IMR-90 (cell line): ENCODE results near the gene MYPOP. TPM values are rescaled to one million over a fixed set of nuclear protein-coding genes. Genes with fewer than 3 reads are reported as not detected.

Experiments used
- ATAC-seq: fragments of 200-7000 bp; cut with Tn5 transposase; 2 replicates; pipeline ENCODE4 v1.9.1; 2020; ENCODE audit warnings: low read depth, mild to moderate bottlenecking, moderate library complexity
- BruUV-seq: library from RNA; stranded (reverse); fragments of 400-500 nt; replicated peaks from 2 replicates; lab custom pipeline; 2021; lab: Mats Ljungman, UMichigan
- CTCF ChIA-PET: fragments of 300-600 bp; formaldehyde crosslinking; extraction: SDS; loops from one replicate; lab custom pipeline; 2021; ENCODE audit warnings: antibody characterized with exemption; lab: Yijun Ruan, JAX
- POLR2A ChIA-PET: fragments of 300-600 bp; sonication (Branson Sonifier 250); formaldehyde crosslinking; loops from one replicate; lab custom pipeline; 2022; ENCODE audit warnings: antibody characterized with exemption; ENCODE audit not compliant: unreplicated experiment; lab: Charles Lee
- DNase-seq: peaks from one replicate; pipeline ENCODE4 v3.0.0; 2013
- H2AFZ ChIP-seq: replicated peaks from 2 replicates; pipeline ENCODE3; 2013; ENCODE audit warnings: low read length, mild to moderate bottlenecking; ENCODE audit not compliant: poor library complexity
- H2AK5ac ChIP-seq: 2 replicates; pipeline ENCODE4 v1.6.1; 2013; ENCODE audit warnings: low read depth, low read length, inconsistent platforms
- H2AK9ac ChIP-seq: replicated peaks from 2 replicates; pipeline ENCODE3; 2013; ENCODE audit warnings: mild to moderate bottlenecking, low read depth, low read length, moderate library complexity; ENCODE audit not compliant: poor library complexity
- H2BK120ac ChIP-seq: 2 replicates; pipeline ENCODE4 v1.6.1; 2013; ENCODE audit warnings: low read depth, low read length, inconsistent platforms
- H2BK15ac ChIP-seq: 3 replicates; pipeline ENCODE4 v1.6.1; 2013; ENCODE audit warnings: low read depth, low read length, inconsistent platforms
- H2BK20ac ChIP-seq: 2 replicates; pipeline ENCODE4 v1.6.1; 2013; ENCODE audit warnings: low read depth, mild to moderate bottlenecking, inconsistent platforms, low read length, moderate library complexity
- H2BK5ac ChIP-seq: 2 replicates; pipeline ENCODE4 v1.6.1; 2013; ENCODE audit warnings: mild to moderate bottlenecking, low read depth, low read length, inconsistent platforms; ENCODE audit not compliant: poor library complexity, severe bottlenecking
- H3K14ac ChIP-seq: replicated peaks from 2 replicates; pipeline ENCODE4 v1.6.1; 2013; ENCODE audit warnings: low read depth, low read length, inconsistent platforms
- H3K18ac ChIP-seq: 2 replicates; pipeline ENCODE4 v1.6.1; 2013; ENCODE audit warnings: low read depth, low read length, control low read depth
- H3K23ac ChIP-seq: 2 replicates; pipeline ENCODE4 v1.6.1; 2013; ENCODE audit warnings: low read depth, low read length, inconsistent platforms
- H3K27ac ChIP-seq: 2 replicates; pipeline ENCODE4 v1.5.1; 2013; ENCODE audit warnings: mild to moderate bottlenecking, control low read depth, low read length; ENCODE audit not compliant: insufficient read depth
- H3K27me3 ChIP-seq: 2 replicates; pipeline ENCODE4 v1.6.1; 2013; ENCODE audit warnings: low read length; ENCODE audit not compliant: control insufficient read depth, insufficient read depth
- H3K36me3 ChIP-seq: 2 replicates; pipeline ENCODE4 v1.6.1; 2013; ENCODE audit warnings: low read length, mixed read lengths; ENCODE audit not compliant: control insufficient read depth, insufficient read depth
- H3K4ac ChIP-seq: 2 replicates; pipeline ENCODE4 v1.6.1; 2013; ENCODE audit warnings: low read depth, low read length, inconsistent platforms
- H3K4me1 ChIP-seq: 2 replicates; pipeline ENCODE4 v1.6.1; 2013; ENCODE audit warnings: low read length, mixed read lengths; ENCODE audit not compliant: control insufficient read depth, insufficient read depth
- H3K4me2 ChIP-seq: 2 replicates; pipeline ENCODE4 v1.6.1; 2013; ENCODE audit warnings: low read depth, mild to moderate bottlenecking, control low read depth, low read length, moderate library complexity
- H3K4me3 ChIP-seq: 2 replicates; pipeline ENCODE4 v1.5.1; 2013; ENCODE audit warnings: low read depth, mild to moderate bottlenecking, control low read depth, low read length, moderate library complexity; ENCODE audit not compliant: insufficient read depth
- H3K56ac ChIP-seq: 2 replicates; pipeline ENCODE4 v1.6.1; 2013; ENCODE audit warnings: low read length, inconsistent platforms; ENCODE audit not compliant: insufficient read depth; ENCODE audit errors: extremely low read depth
- H3K79me1 ChIP-seq, 2 experiments: 2 replicates each; pipeline ENCODE4 v1.6.1; 2013; ENCODE audit warnings: low read length in 2 of 2, inconsistent platforms in 1 of 2, low read depth in 1 of 2
- H3K9ac ChIP-seq: 2 replicates; pipeline ENCODE4 v1.6.1; 2013; ENCODE audit warnings: low read depth, low read length, control low read depth
- H3K9me1 ChIP-seq: 2 replicates; pipeline ENCODE4 v1.6.1; 2013; ENCODE audit warnings: low read length, inconsistent platforms; ENCODE audit not compliant: insufficient read depth
- H3K9me3 ChIP-seq: 2 replicates; pipeline ENCODE4 v1.6.1; 2013; ENCODE audit warnings: low read length; ENCODE audit not compliant: control insufficient read depth, insufficient read depth
- H4K20me1 ChIP-seq: 2 replicates; pipeline ENCODE4 v1.6.1; 2013; ENCODE audit warnings: low read length, inconsistent platforms; ENCODE audit not compliant: insufficient read depth
- H4K5ac ChIP-seq: 2 replicates; pipeline ENCODE4 v1.6.1; 2013; ENCODE audit warnings: mild to moderate bottlenecking, low read depth, low read length, control low read depth
- H4K8ac ChIP-seq, 2 experiments: 2 replicates each; pipeline ENCODE4 v1.6.1; 2013; ENCODE audit warnings: low read depth in 2 of 2, low read length in 2 of 2, control low read depth in 1 of 2, inconsistent platforms in 1 of 2
- H4K91ac ChIP-seq: 2 replicates; pipeline ENCODE4 v1.6.1; 2013; ENCODE audit warnings: low read depth, low read length, inconsistent platforms; ENCODE audit not compliant: insufficient read depth
- CTCF ChIP-seq: conservative IDR thresholded peaks from 2 replicates; pipeline ENCODE4 v1.5.1; 2012; ENCODE audit warnings: mild to moderate bottlenecking, low read depth, low read length, improper control_type of control experiment
- RFX5 ChIP-seq: IDR thresholded peaks from 2 replicates; pipeline ENCODE4 v1.8.0; 2012; ENCODE audit warnings: low read depth, mild to moderate bottlenecking, low read length, moderate library complexity
- SMC3 ChIP-seq: fragments of 150-350 bp; IDR thresholded peaks from 2 replicates; pipeline ENCODE4 v1.6.1; 2016; ENCODE audit warnings: low read depth, mild to moderate bottlenecking, antibody characterized with exemption, low read length, moderate library complexity
- WGBS, 2 experiments: methylation state at CpG; one replicate each; pipeline versions ENCODE4 v1.1.5 to v1.1.7; 2013; ENCODE audit warnings: missing lambda C conversion rate in 2 of 2; ENCODE audit not compliant: insufficient read length in 1 of 2; ENCODE audit errors: extremely low coverage in 2 of 2; 5-methylcytosine and 5-hydroxymethylcytosine counted together
- dilution Hi-C: fragments of 300-500 bp; cut with HindIII; formaldehyde crosslinking; loops from one replicate; pipeline ENCODE4 v1.14.3; 2018; ENCODE audit warnings: low sequenced_read_pairs; ENCODE audit not compliant: unreplicated experiment
- in situ Hi-C: fragments of 300-500 bp; cut with MboI; formaldehyde crosslinking; loops from 3 replicates; pipeline ENCODE4 v1.14.3; 2019; ENCODE audit warnings: low sequenced_read_pairs, inconsistent platforms, mixed read lengths
- intact Hi-C: fragments of 100-400 bp; cut with micrococcal nuclease; formaldehyde crosslinking; loops from 2 replicates; pipeline ENCODE4 v1.10.0; 2022
- polyA plus RNA-seq, 3 experiments: library from polyadenylated mRNA; depleted of rRNA; stranded (reverse); fragments of >200 nt; gene quantifications; 2 replicates each; pipeline ENCODE4 v1.2.3, GENCODE V29; 2012; ENCODE audit warnings: low replicate concordance in 1 of 3
- total RNA-seq: library from RNA; depleted of rRNA; stranded (reverse); fragments of >200 nt; gene quantifications from 2 replicates; pipeline ENCODE4 v1.2.3, GENCODE V29; 2012

The MYPOP gene
- total and polyA plus RNA-seq, 2 of the 4 experiments (the other 2 are of a cell fraction): 0.36 to 2.8 TPM

- no peak overlapping the region for H2BK20ac ChIP-seq
- H3K27ac ChIP-seq: no peak overlapping the region
- H2BK120ac ChIP-seq: no peak overlapping the region
- peaks cover 8 to 16% of the 10 kb centered on the region in 2 experiments for H3K79me1 ChIP-seq
- H4K8ac ChIP-seq: no peak overlapping the region
- H3K4me2 ChIP-seq: no peak overlapping the region
- H3K36me3 ChIP-seq: peaks cover 7% of the 10 kb centered on the region; the same call in 1 of the 2 replicates
- H3K9me3 ChIP-seq: no peaks in the 10 kb centered on the region
- no peak overlapping the region for H3K18ac ChIP-seq
- peaks cover 9% of the 10 kb centered on the region for H3K4me1 ChIP-seq
- no peak overlapping the region for H4K5ac ChIP-seq
- H3K4me3 ChIP-seq: no peak overlapping the region
- H2AK5ac ChIP-seq: no peak overlapping the region
- H3K4ac ChIP-seq: no peak overlapping the region
- POLR2A ChIA-PET: no interaction called here
- H4K91ac ChIP-seq: no peak overlapping the region
- no peak overlapping the region for H3K23ac ChIP-seq
- H3K9ac ChIP-seq: no peak overlapping the region
- intact Hi-C loops: no loop called here
- no peak for ATAC-seq
- no TSS peak for BruUV-seq
- no peak for DNase-seq
- H3K9me1 ChIP-seq: no peaks in the 10 kb centered on the region
- H3K56ac ChIP-seq: no peak overlapping the region
- TF ChIP-seq CTCF (no peak), RFX5 (no peak), SMC3 (no peak)
- CTCF ChIA-PET: no interaction called here
- H2BK5ac ChIP-seq: no peak overlapping the region
- WGBS, 2 experiments: 83% methylated on average over 1 of the region's 2 CpGs; no CpG with 5 or more reads in 1 of the 2 experiments
- peaks cover 9% of the 10 kb centered on the region; the same call in 1 of the 2 replicates for H3K27me3 ChIP-seq
- H4K20me1 ChIP-seq: peaks cover 9% of the 10 kb centered on the region
- in situ Hi-C loops: no loop called here
- H2BK15ac ChIP-seq: no peak overlapping the region
- H2AK9ac ChIP-seq: no peak overlapping the region
- dilution Hi-C loops: no loop called here
- H3K14ac ChIP-seq: no peak overlapping the region
- no peak overlapping the region for H2AFZ ChIP-seq
Observed at GRCh38 chr19:45879971-45880370, 22.4 kb downstream of the MYPOP start.
